Osteoblast (primary cell): Measurements from ENCODE around the gene PLA2G4B. TPM values are rescaled to one million over a fixed set of nuclear protein-coding genes. Genes with fewer than 3 reads are reported as not detected.

Experiments
- DNase-seq: peaks from one replicate; pipeline ENCODE4 v3.0.0; 2011; ENCODE audit warnings: low spot score, mixed read lengths; ENCODE audit not compliant: insufficient read length; ENCODE audit errors: missing footprints
- H2AFZ ChIP-seq: 2 replicates; pipeline ENCODE4 v1.6.0; 2011; ENCODE audit warnings: mild to moderate bottlenecking, low read length
- H3K27ac ChIP-seq: 2 replicates; pipeline ENCODE4 v1.5.1; 2011; ENCODE audit warnings: mild to moderate bottlenecking, low read depth, low read length, moderate library complexity
- H3K27me3 ChIP-seq: 2 replicates; pipeline ENCODE4 v1.6.0; 2012; ENCODE audit warnings: mild to moderate bottlenecking, control low read depth, inconsistent platforms, low read length, moderate library complexity; ENCODE audit not compliant: insufficient read depth
- H3K36me3 ChIP-seq: 2 replicates; pipeline ENCODE4 v1.5.1; 2011; ENCODE audit warnings: mild to moderate bottlenecking, low read length, control low read depth, moderate library complexity; ENCODE audit not compliant: insufficient read depth
- H3K4me1 ChIP-seq: 2 replicates; pipeline ENCODE4 v1.5.1; 2011; ENCODE audit warnings: mild to moderate bottlenecking, low read length, control low read depth, moderate library complexity; ENCODE audit not compliant: insufficient read depth
- H3K4me2 ChIP-seq: 2 replicates; pipeline ENCODE4 v1.6.0; 2011; ENCODE audit warnings: mild to moderate bottlenecking, low read length; ENCODE audit not compliant: insufficient read depth
- H3K4me3 ChIP-seq: fragments of 200-600 bp; sonication (generic); 3 replicates; pipeline ENCODE4 v1.5.1; 2012; ENCODE audit warnings: mild to moderate bottlenecking, low read length, inconsistent platforms; ENCODE audit not compliant: insufficient read depth
- H3K79me2 ChIP-seq: 2 replicates; pipeline ENCODE4 v1.6.0; 2012; ENCODE audit warnings: mild to moderate bottlenecking, low read length, control low read depth, inconsistent platforms; ENCODE audit not compliant: insufficient read depth
- H3K9me3 ChIP-seq: 2 replicates; pipeline ENCODE4 v1.5.1; 2011; ENCODE audit warnings: low read depth, low read length, control low read depth
- H4K20me1 ChIP-seq: 2 replicates; pipeline ENCODE4 v1.6.0; 2012; ENCODE audit warnings: mild to moderate bottlenecking, low read length, control low read depth; ENCODE audit not compliant: insufficient read depth
- CTCF ChIP-seq: IDR thresholded peaks from 2 replicates; pipeline ENCODE4 v1.5.1; 2011; ENCODE audit warnings: mild to moderate bottlenecking, low read depth, low read length, moderate library complexity; ENCODE audit errors: extremely low read depth
- total RNA-seq: library from RNA; depleted of rRNA; stranded (reverse); fragments of >200 nt; gene quantifications from 2 replicates; pipeline ENCODE4 v1.2.3, GENCODE V29; 2012

Gene PLA2G4B
- total RNA-seq, 1 donor = 0.72 TPM

DNA sequence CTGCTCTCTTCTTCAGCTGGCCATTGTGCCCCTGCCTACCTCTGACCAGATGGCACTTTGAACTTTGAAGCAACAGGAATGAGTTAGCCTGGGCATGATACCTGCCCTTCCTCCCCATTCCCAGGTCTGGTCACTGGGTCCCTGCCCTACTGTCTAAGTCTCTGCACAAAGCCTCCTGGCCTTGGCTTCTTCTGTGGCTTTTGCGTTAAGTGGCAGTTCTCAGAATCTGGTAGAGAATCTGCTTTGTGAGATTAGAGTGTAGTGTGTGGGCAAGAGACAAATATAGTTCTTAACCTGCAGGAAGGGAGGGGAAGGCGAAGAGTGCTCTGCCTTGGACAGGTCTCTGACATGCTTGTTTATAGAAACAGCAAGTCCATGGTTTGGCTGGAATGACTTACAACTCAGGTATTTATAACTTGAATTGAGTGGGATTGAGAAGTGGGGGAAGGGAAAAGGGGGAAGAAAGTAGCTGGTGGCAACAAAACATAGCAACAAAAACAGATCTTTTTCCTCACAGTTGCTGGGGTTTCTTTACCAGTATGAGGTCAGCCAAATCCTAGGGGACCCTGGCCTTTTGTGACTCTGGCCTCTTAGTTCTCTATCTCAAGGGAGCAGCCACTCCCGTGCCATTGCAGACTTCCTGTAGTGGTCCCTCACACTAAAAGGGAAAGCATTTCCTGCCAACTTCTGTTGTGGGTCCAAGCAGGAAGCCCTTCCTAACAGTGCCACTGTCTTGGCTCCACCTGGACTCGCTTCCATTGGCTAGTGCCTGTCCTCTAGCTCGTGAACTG lies 47.7 kb upstream of the PLA2G4B start:
- peak; percentile 71 for DNase-seq
- H3K9me3 ChIP-seq = no peaks in the 10 kb centered on the region
- H3K36me3 ChIP-seq = no peaks in the 10 kb centered on the region
- no peak overlapping the region for H2AFZ ChIP-seq
- H4K20me1 ChIP-seq = peaks cover 7% of the 10 kb centered on the region
- H3K27me3 ChIP-seq = no peaks in the 10 kb centered on the region
- peak overlapping the region; percentile 64 for H3K27ac ChIP-seq
- peak overlapping the region; percentile 58 for H3K4me2 ChIP-seq
- H3K79me2 ChIP-seq = peaks cover 68% of the 10 kb centered on the region
- peaks cover 16% of the 10 kb centered on the region for H3K4me1 ChIP-seq
- TF ChIP-seq CTCF = no peak
- peak overlapping the region; percentile 20 for H3K4me3 ChIP-seq

DNA sequence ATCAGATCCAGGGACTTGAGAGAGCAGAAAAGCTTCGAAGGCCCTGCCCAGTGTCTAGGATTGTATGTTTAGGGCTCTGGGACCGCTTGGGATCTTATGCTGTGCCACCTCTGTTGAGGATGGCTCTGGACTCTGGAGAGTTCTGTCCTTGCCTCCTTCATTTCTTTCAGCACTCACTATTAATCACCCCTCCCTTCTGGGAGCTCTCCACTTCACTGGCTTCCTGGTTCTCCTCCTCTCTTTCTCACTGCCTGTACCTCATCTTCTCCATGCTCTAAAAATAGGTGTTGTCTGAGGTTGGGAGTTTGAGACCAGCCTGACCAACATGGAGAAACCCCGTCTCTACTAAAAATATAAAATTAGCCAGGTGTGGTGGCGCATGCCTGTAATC lies 47.1 kb upstream of the PLA2G4B start:
- no peaks in the 10 kb centered on the region for H3K36me3 ChIP-seq
- peaks cover 68% of the 10 kb centered on the region for H3K79me2 ChIP-seq
- peak overlapping the region; percentile 58 for H3K4me2 ChIP-seq
- H2AFZ ChIP-seq = no peak overlapping the region
- no peaks in the 10 kb centered on the region for H3K9me3 ChIP-seq
- peaks cover 7% of the 10 kb centered on the region for H4K20me1 ChIP-seq
- no peak overlapping the region for H3K4me3 ChIP-seq
- H3K4me1 ChIP-seq = peaks cover 22% of the 10 kb centered on the region
- H3K27ac ChIP-seq = peak overlapping the region; percentile 64
- no peak for TF ChIP-seq CTCF
- no peaks in the 10 kb centered on the region for H3K27me3 ChIP-seq
- DNase-seq = peak; percentile 66

- Histone ChIP-seq H3K36me3 (no peaks in the 10 kb centered on the region), H3K27ac (no peak overlapping the region), H3K9me3 (no peaks in the 10 kb centered on the region), H3K27me3 (no peaks in the 10 kb centered on the region), H3K4me3 (no peak overlapping the region), H3K4me1 (peaks cover 27% of the 10 kb centered on the region), H4K20me1 (peaks cover 7% of the 10 kb centered on the region), H2AFZ (no peak overlapping the region), H3K79me2 (peaks cover 67% of the 10 kb centered on the region), H3K4me2 (no peak overlapping the region)
- DNase-seq = no peak
- no peak for TF ChIP-seq CTCF
Observed at GRCh38 chr15:41792000-41792637, 46.5 kb upstream of the PLA2G4B start.

DNA sequence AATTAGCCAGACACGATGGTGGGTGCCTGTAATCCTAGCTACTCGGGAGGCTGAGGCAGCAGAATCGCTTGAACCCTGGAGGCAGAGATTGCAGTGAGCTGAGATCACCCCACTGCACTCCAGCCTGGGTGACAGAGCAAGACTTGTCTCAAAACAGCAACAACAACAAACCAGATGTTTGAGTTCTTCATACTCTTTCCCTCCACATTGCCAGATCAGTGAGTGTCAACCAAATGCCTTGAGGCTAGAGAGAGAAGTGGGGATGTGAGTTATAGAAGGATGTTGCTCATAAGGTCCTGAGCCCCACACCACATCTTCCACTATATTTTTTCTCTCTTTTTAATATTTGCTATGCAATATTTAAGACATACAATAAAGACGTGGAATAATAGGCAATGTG lies 44.6 kb upstream of the PLA2G4B start:
- peaks cover 66% of the 10 kb centered on the region for H3K79me2 ChIP-seq
- DNase-seq = no peak
- no peak overlapping the region for H2AFZ ChIP-seq
- H3K27ac ChIP-seq = no peak overlapping the region
- H3K4me2 ChIP-seq = no peak overlapping the region
- H3K27me3 ChIP-seq = no peaks in the 10 kb centered on the region
- H3K9me3 ChIP-seq = no peaks in the 10 kb centered on the region
- H3K4me3 ChIP-seq = no peak overlapping the region
- peaks cover 7% of the 10 kb centered on the region for H4K20me1 ChIP-seq
- H3K36me3 ChIP-seq = no peaks in the 10 kb centered on the region
- TF ChIP-seq CTCF = no peak
- H3K4me1 ChIP-seq = peaks cover 33% of the 10 kb centered on the region
